Measurements from ENCODE around the gene HBD.
"Not testable (repeated sequence)": the region's sequence is repeated elsewhere in the genome, so short reads cannot be mapped to it uniquely, and the experiment has no call there.

Gene HBD

GRCh38 chr11:5252919-5253265 lies 18.6 kb upstream of the HBD start:
- DNase-seq (ENCODE audit: low read depth): no peak

- DNase-seq (ENCODE audit: low read depth): no peak
These were observed 18.1 kb upstream of the HBD start for GRCh38 chr11:5252192-5252918.

- no peak for DNase-seq (ENCODE audit: low read depth)
These were observed 17.5 kb upstream of the HBD start for GRCh38 chr11:5251746-5252145.

- no peak for DNase-seq (ENCODE audit: low read depth)
These were observed 16.4 kb upstream of the HBD start for GRCh38 chr11:5250543-5251204.

DNA sequence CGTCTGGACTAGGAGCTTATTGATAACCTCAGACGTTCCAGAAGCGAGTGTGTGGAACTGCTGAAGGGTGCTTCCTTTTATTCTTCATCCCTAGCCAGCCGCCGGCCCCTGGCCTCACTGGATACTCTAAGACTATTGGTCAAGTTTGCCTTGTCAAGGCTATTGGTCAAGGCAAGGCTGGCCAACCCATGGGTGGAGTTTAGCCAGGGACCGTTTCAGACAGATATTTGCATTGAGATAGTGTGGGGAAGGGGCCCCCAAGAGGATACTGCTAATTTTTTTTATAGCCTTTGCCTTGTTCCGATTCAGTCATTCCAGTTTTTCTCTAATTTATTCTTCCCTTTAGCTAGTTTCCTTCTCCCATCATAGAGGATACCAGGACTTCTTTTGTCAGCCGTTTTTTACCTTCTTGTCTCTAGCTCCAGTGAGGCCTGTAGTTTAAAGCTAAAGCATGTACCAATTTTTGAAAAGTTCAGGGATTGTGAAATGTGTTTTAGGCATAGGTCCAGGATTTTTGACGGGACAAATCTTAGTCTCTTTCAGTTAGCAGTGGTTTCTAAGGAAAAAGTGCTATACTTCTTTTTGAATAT lies 15.6 kb upstream of the HBD start, which contains the start of gene HBG1:
HBG1 (minus strand) TSS at position 51 of the 590 bp plus-strand sequence. CDS start 53 bp downstream, outside the sequence.
- DNase-seq (ENCODE audit: low read depth): not testable (repeated sequence)

DNA sequence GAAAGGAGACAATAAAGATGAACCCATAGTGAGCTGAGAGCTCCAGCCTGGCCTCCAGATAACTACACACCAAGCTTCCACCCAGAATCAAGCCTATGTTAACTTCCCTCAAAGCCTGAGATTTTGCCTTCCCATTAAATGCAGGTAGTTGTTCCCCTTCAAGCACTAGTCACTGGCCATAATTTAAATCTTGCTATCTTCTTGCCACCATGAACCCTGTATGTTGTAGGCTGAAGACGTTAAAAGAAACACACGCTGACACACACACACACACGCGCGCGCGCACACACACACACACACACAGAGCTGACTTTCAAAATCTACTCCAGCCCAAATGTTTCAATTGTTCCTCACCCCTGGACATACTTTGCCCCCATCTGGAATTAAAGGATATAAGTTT lies 14.2 kb upstream of the HBD start:
- DNase-seq (ENCODE audit: low read depth): not testable (repeated sequence)

- no peak for DNase-seq (ENCODE audit: low read depth)
These were observed 13.3 kb upstream of the HBD start for GRCh38 chr11:5247472-5248192.

DNA sequence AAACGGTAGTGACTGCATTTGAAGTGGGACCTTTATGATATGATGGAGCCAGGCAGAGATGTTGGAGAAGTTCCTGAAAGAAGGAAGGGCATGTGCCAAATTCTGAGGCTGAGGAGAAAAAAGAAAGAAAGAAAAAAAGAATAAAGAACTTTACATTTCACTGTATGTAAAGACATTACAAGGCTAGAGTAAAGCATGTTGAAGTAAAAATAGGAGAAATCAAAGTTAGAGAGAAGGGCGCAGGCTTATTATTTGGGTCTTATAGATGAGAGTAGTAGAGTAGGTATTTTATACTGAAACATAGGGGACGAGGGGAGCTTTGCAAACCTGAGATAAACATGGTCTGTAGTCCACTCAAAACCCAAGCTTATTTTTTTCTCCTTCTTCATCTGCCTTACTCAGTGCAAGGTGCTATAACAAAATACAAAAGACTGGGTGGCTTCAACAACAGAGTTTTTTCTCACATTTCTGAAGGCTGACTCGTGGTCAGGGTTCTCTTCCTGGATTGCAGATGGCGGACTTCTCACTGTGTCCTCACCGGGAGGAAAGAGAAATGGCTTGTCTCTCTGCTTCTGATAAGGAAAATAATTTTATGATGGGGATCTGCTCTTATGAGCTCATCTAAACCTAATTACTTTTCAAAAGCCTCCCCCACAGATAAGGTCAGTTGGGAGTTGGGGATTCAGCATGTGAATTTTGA lies 12.6 kb upstream of the HBD start:
- no peak for DNase-seq (ENCODE audit: low read depth)

DNA sequence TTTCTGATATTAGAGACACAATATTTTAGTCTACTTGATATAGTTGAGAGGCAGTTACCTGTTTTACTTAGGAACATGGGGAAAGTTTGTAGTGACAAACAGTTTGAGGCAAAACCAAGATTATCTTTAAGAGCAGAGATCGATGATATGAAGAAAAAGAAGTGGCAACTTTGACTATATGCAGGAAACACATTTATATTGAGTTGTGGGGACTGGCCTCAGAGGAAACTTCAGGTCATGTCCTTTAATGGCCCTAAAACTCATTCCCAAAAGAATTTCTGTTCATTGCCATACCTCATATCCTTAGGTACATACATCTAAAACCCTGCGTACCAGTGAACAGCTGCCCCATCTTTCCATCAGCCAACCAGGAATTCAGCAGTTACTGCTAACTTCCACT lies 10.9 kb upstream of the HBD start:
- no peak for DNase-seq (ENCODE audit: low read depth)

DNA sequence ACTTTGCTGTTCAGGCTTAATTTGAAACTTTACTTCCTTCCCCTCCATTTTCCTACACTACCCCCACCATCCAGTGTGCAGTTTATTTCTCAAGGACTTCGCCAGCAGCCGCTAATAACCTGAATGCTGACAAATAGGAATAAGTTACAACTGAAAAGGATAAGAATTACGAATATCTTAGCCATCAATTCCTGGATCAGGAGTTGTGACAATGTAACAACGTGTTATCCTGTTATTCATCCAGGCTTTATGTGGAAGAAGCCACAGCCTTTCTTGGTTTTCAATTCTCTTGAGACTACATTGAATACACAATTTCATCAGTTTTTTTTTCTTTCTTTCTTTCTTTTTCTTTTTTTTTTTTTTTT lies 9.5 kb upstream of the HBD start:
- no peak for DNase-seq (ENCODE audit: low read depth)

DNA sequence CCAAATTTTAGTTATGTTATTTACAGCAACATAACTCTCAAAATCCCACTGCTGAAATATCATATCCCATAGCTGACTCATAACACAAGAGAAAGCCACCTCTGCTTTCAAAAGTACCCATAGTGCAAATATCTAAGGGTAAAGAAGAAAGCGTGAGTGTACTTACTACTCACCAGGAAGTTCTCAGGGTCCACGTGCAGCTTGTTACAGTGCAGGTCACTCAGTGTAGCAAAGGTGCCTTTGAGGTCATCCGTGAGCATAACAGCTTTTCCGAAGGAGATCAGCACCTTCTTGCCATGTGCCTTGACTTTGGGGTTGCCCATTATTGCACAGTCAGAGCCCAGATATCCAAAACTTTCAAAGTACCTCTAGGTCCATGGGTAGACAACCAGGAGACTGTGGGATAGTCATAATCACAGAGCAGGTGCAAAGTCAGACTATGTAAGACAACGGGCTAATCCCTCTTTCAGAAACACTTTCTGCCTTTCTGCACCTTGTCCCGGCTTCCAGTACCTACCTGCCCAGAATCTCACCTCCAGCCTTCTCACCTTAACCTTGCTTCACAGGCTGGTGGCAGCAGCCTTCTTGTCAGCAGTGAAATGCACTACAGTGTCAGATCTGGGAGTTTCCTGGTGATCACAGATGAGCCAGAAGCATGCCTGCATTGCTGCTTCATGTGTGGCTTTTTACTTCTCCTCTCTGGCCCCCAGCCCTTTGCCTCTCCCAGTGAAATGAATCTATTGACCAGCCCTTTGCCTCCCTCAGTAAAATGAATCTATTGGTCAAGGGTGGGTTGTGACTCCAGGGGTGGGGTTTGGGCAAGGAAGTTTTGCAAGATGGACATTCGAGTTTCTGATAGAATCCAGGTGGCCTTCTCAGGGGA lies 8.9 kb upstream of the HBD start:
- no peak for DNase-seq (ENCODE audit: low read depth)

GRCh38 chr11:5242208-5242607 lies 7.9 kb upstream of the HBD start:
- DNase-seq (ENCODE audit: low read depth): no peak

- no peak for DNase-seq (ENCODE audit: low read depth)
These were observed 7.2 kb upstream of the HBD start for GRCh38 chr11:5241458-5241857.

- DNase-seq (ENCODE audit: low read depth): no peak
These were observed 6.2 kb upstream of the HBD start for GRCh38 chr11:5240458-5240857.

DNA sequence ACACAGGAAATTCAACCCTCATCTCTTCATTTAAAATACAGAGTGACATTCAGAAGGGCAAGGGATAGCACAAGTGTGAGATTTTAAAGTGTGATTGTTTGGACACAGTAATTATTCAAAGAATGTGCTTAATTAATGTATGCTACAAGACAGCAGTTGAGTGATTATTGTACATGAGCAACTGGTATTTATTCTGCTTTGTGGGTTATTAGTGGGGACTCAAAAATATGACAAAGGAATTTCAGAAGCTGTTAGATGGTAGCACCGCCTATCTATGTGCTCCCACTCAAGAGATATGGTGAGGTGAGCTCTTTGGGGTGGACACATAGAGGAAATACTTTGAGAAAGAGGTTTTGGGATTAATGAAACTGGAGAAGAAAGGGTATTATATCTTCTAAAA lies 5.8 kb upstream of the HBD start:
- DNase-seq (ENCODE audit: low read depth): no peak

DNA sequence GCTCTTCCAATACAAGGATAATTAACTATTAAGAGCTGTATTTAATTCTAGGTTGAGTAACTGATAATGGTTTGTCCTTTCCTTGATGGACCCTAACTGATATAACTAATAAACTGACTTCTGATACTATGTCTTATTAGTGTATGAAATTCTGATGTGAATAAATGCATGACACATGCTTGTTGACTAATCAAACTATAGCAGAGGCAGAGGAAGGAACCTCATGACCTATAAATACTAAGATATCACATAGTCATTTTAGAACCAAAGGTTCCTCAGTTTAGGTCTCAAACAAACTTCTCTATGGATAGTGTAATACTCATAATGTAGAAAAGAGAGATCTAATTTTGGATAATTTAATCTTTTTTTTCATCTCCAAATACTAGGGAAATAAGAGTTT lies 4.8 kb upstream of the HBD start:
- no peak for DNase-seq (ENCODE audit: low read depth)

GRCh38 chr11:5238486-5238885 lies 4.2 kb upstream of the HBD start:
- no peak for DNase-seq (ENCODE audit: low read depth)

DNA sequence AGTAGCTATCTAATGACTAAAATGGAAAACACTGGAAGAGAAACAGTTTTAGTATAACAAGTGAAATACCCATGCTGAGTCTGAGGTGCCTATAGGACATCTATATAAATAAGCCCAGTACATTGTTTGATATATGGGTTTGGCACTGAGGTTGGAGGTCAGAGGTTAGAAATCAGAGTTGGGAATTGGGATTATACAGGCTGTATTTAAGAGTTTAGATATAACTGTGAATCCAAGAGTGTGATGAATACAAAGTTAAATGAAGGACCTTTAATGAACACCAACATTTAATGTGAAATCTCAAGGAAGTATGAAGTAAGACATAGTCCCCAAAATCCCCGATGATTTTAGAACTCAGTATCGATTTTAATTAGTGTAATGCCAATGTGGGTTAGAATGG lies 3.1 kb upstream of the HBD start:
- no peak for DNase-seq (ENCODE audit: low read depth)

- no peak for DNase-seq (ENCODE audit: low read depth)
These were observed 1.2 kb upstream of the HBD start for GRCh38 chr11:5235364-5236095.

GRCh38 chr11:5233307-5233706 lies 976 bp downstream of the HBD start:
- DNase-seq (ENCODE audit: low read depth): no peak

- no peak for DNase-seq (ENCODE audit: low read depth)
These were observed 1.5 kb downstream of the HBD start for GRCh38 chr11:5232821-5233220.

All from activated T-helper 1 cell treated with Interleukin-2 at 50 U/mL for 16 hours (primary cell).